ENCODE results near the gene LRRC46.

LRRC46 gene

GRCh38 chr17:47803201-47803600 is 28.3 kb upstream of the LRRC46 start:
- CTCF ChIA-PET = interaction anchor here (3.1 kb wide), 1 partner anchor 138 kb away, joined by 16 read pairs; no protein-coding TSS in a partner anchor
- POLR2A ChIA-PET = no interaction called here
- TF ChIP-seq, protein P1, sequence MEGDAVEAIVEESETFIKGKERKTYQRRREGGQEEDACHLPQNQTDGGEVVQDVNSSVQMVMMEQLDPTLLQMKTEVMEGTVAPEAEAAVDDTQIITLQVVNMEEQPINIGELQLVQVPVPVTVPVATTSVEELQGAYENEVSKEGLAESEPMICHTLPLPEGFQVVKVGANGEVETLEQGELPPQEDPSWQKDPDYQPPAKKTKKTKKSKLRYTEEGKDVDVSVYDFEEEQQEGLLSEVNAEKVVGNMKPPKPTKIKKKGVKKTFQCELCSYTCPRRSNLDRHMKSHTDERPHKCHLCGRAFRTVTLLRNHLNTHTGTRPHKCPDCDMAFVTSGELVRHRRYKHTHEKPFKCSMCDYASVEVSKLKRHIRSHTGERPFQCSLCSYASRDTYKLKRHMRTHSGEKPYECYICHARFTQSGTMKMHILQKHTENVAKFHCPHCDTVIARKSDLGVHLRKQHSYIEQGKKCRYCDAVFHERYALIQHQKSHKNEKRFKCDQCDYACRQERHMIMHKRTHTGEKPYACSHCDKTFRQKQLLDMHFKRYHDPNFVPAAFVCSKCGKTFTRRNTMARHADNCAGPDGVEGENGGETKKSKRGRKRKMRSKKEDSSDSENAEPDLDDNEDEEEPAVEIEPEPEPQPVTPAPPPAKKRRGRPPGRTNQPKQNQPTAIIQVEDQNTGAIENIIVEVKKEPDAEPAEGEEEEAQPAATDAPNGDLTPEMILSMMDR (IDR thresholded peaks at IDR 0.05; ENCODE audit: control extremely low read depth, extremely low read depth, low read depth, missing control alignments) = no peak
- no peak for DNase-seq (ENCODE audit: extremely low spot score)

DNA sequence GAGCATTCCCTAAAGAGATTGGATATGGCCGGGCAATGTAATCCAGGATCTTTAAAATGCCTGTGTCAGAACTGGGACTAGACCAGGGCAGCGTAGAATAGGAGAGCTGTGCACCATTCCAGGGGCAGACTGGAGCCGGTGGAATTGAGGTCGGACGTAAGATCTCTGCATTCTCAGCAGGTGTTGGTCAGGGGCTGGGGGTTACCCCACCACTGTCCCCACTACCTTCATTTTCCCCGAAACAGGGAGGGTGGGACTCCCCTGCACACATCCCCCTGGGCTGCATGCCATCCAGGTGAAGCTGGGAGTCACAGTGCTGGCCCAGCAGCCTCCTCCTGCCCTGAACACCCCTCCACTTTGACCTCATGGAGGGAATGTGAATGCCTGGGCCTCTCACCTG is 27.7 kb upstream of the LRRC46 start:
- no peak for DNase-seq (ENCODE audit: extremely low spot score)
- POLR2A ChIA-PET = no interaction called here
- CTCF ChIA-PET = interaction anchor here (1.6 kb wide), 1 partner anchor 104 kb away, joined by 4 read pairs; no protein-coding TSS in a partner anchor
- TF ChIP-seq, protein P1 (IDR thresholded peaks at IDR 0.05; ENCODE audit: control extremely low read depth, extremely low read depth, low read depth, missing control alignments) = no peak

- TF ChIP-seq, protein P1 (IDR thresholded peaks at IDR 0.05; ENCODE audit: control extremely low read depth, extremely low read depth, low read depth, missing control alignments) = no peak
- DNase-seq (ENCODE audit: extremely low spot score) = no peak
- CTCF ChIA-PET = interaction anchor here (1.0 to 1.6 kb wide), 2 partner anchors 37 to 105 kb away, joined by 3 to 4 read pairs; partner anchors contain the start of gene SCRN2
- POLR2A ChIA-PET = interaction anchor here (0.6 to 0.9 kb wide), 2 partner anchors 72 to 157 kb away, joined by 3 to 4 read pairs; partner anchors contain the start of gene TBX21
Measured at GRCh38 chr17:47804461-47804860, 27.0 kb upstream of the LRRC46 start.

GRCh38 chr17:47806026-47806912 is 25.2 kb upstream of the LRRC46 start:
- DNase-seq (ENCODE audit: extremely low spot score) = no peak
- POLR2A ChIA-PET = no interaction called here
- CTCF ChIA-PET = interaction anchor here (1.0 kb wide), 1 partner anchor 21 kb away, joined by 4 read pairs; no protein-coding TSS in a partner anchor
- TF ChIP-seq, protein P1 (IDR thresholded peaks at IDR 0.05; ENCODE audit: control extremely low read depth, extremely low read depth, low read depth, missing control alignments) = no peak

- POLR2A ChIA-PET = no interaction called here
- DNase-seq (ENCODE audit: extremely low spot score) = no peak
Measured at GRCh38 chr17:47806913-47807255, 24.6 kb upstream of the LRRC46 start.

GRCh38 chr17:47807421-47807820 is 24.0 kb upstream of the LRRC46 start:
- ChIA-PET CTCF (interaction anchor here (0.6 to 1.0 kb wide), 2 partner anchors 22 to 108 kb away, joined by 3 to 4 read pairs; no protein-coding TSS in a partner anchor), POLR2A (no interaction called here)
- DNase-seq (ENCODE audit: extremely low spot score) = no peak
- TF ChIP-seq, protein P1 (IDR thresholded peaks at IDR 0.05; ENCODE audit: control extremely low read depth, extremely low read depth, low read depth, missing control alignments) = no peak

More at GRCh38 chr17:47806913-47807255, 24.6 kb upstream of the LRRC46 start:
- CTCF ChIA-PET = interaction anchor here (1.0 kb wide), 1 partner anchor 22 kb away, joined by 4 read pairs; no protein-coding TSS in a partner anchor
- TF ChIP-seq, protein P1 (IDR thresholded peaks at IDR 0.05; ENCODE audit: control extremely low read depth, extremely low read depth, low read depth, missing control alignments) = no peak

Data from GM10248 (cell line).